ENCODE data around the gene MPPE1. TPM values are rescaled to one million over a fixed set of nuclear protein-coding genes. Genes with fewer than 3 reads are reported as not detected.

Gene MPPE1
- total RNA-seq, 1 donor, result 38.0 TPM

GRCh38 chr18:11886577-11887110, 21.5 kb downstream of the MPPE1 start:
- no peaks in the 10 kb centered on the region for H4K20me1 ChIP-seq (ENCODE audit: insufficient read depth, low read length)
- H3K4me1 ChIP-seq (ENCODE audit: insufficient read depth, low read length), result no peaks in the 10 kb centered on the region
- DNase-seq (ENCODE audit: insufficient read length, low spot score, missing footprints), result no peak

GRCh38 chr18:11885278-11885947, 22.7 kb downstream of the MPPE1 start:
- no peaks in the 10 kb centered on the region for H3K9me3 ChIP-seq (ENCODE audit: low read depth, low read length)
- no peak overlapping the region for H3K4me3 ChIP-seq (ENCODE audit: insufficient read depth, low read length)
- TF ChIP-seq CTCF (IDR thresholded peaks at IDR 0.05; ENCODE audit: extremely low read depth, low read depth, low read length), result no peak
- peaks cover 36% of the 10 kb centered on the region for H3K36me3 ChIP-seq (ENCODE audit: insufficient read depth, low read length)
- no peaks in the 10 kb centered on the region for H3K79me2 ChIP-seq (ENCODE audit: insufficient read depth, low read length)
- H4K20me1 ChIP-seq (ENCODE audit: insufficient read depth, low read length), result no peaks in the 10 kb centered on the region
- no peaks in the 10 kb centered on the region for H3K27me3 ChIP-seq (ENCODE audit: insufficient read depth, low read length)
- DNase-seq (ENCODE audit: insufficient read length, low spot score, missing footprints), result no peak
- no peaks in the 10 kb centered on the region for H3K4me1 ChIP-seq (ENCODE audit: insufficient read depth, low read length)
- no peak overlapping the region for H3K4me2 ChIP-seq (ENCODE audit: insufficient read depth, low read length)
- no peak overlapping the region for H2AFZ ChIP-seq (ENCODE audit: low read length)
- no peak overlapping the region for H3K27ac ChIP-seq (ENCODE audit: low read depth, low read length)

More at GRCh38 chr18:11886577-11887110, 21.5 kb downstream of the MPPE1 start:
- Histone ChIP-seq H3K27me3 (ENCODE audit: insufficient read depth, low read length) (no peaks in the 10 kb centered on the region), H3K9me3 (ENCODE audit: low read depth, low read length) (no peaks in the 10 kb centered on the region), H3K4me2 (ENCODE audit: insufficient read depth, low read length) (no peak overlapping the region), H3K36me3 (ENCODE audit: insufficient read depth, low read length) (peaks cover 36% of the 10 kb centered on the region), H2AFZ (ENCODE audit: low read length) (no peak overlapping the region), H3K27ac (ENCODE audit: low read depth, low read length) (no peak overlapping the region), H3K79me2 (ENCODE audit: insufficient read depth, low read length) (no peaks in the 10 kb centered on the region), H3K4me3 (ENCODE audit: insufficient read depth, low read length) (no peak overlapping the region)
- no peak for TF ChIP-seq CTCF (IDR thresholded peaks at IDR 0.05; ENCODE audit: extremely low read depth, low read depth, low read length)

GRCh38 chr18:11884396-11885030, 23.6 kb downstream of the MPPE1 start:
- Histone ChIP-seq H3K9me3 (ENCODE audit: low read depth, low read length) (no peaks in the 10 kb centered on the region), H3K27ac (ENCODE audit: low read depth, low read length) (no peak overlapping the region), H3K27me3 (ENCODE audit: insufficient read depth, low read length) (no peaks in the 10 kb centered on the region), H3K4me3 (ENCODE audit: insufficient read depth, low read length) (no peak overlapping the region), H3K36me3 (ENCODE audit: insufficient read depth, low read length) (peaks cover 36% of the 10 kb centered on the region), H3K4me1 (ENCODE audit: insufficient read depth, low read length) (no peaks in the 10 kb centered on the region), H3K4me2 (ENCODE audit: insufficient read depth, low read length) (no peak overlapping the region), H3K79me2 (ENCODE audit: insufficient read depth, low read length) (no peaks in the 10 kb centered on the region), H2AFZ (ENCODE audit: low read length) (no peak overlapping the region), H4K20me1 (ENCODE audit: insufficient read depth, low read length) (no peaks in the 10 kb centered on the region)
- no peak for TF ChIP-seq CTCF (IDR thresholded peaks at IDR 0.05; ENCODE audit: extremely low read depth, low read depth, low read length)
- DNase-seq (ENCODE audit: insufficient read length, low spot score, missing footprints), result no peak

- no peak overlapping the region for H3K4me3 ChIP-seq (ENCODE audit: insufficient read depth, low read length)
- DNase-seq (ENCODE audit: insufficient read length, low spot score, missing footprints), result no peak
- H2AFZ ChIP-seq (ENCODE audit: low read length), result no peak overlapping the region
- H3K27me3 ChIP-seq (ENCODE audit: insufficient read depth, low read length), result no peaks in the 10 kb centered on the region
- H3K4me2 ChIP-seq (ENCODE audit: insufficient read depth, low read length), result no peak overlapping the region
- no peaks in the 10 kb centered on the region for H4K20me1 ChIP-seq (ENCODE audit: insufficient read depth, low read length)
- H3K79me2 ChIP-seq (ENCODE audit: insufficient read depth, low read length), result no peaks in the 10 kb centered on the region
- TF ChIP-seq CTCF (IDR thresholded peaks at IDR 0.05; ENCODE audit: extremely low read depth, low read depth, low read length), result no peak
- no peaks in the 10 kb centered on the region for H3K9me3 ChIP-seq (ENCODE audit: low read depth, low read length)
- peaks cover 28% of the 10 kb centered on the region for H3K36me3 ChIP-seq (ENCODE audit: insufficient read depth, low read length)
- no peaks in the 10 kb centered on the region for H3K4me1 ChIP-seq (ENCODE audit: insufficient read depth, low read length)
- H3K27ac ChIP-seq (ENCODE audit: low read depth, low read length), result no peak overlapping the region
Observed at GRCh38 chr18:11883153-11883552, 25.0 kb downstream of the MPPE1 start.

Measured in osteoblast (primary cell).